SHP77 (cell line): ENCODE measurements around the gene C3AR1.
"Not testable (repeated sequence)": the region's sequence is repeated elsewhere in the genome, so short reads cannot be mapped to it uniquely, and the experiment has no call there.

Source experiments
- DNase-seq, 2 experiments: peaks; one replicate each; lab custom pipeline; 2025; lab: John Stamatoyannopoulos, UW

Gene C3AR1

GRCh38 chr12:8065991-8066594, at the start of gene C3AR1:
Gene C3AR1 (minus strand): TSS chr12:8066359. CDS start chr12:8060185, 6,174 bp downstream.
- no peak for DNase-seq

- not testable (repeated sequence) for DNase-seq
These were observed 47.0 kb upstream of the C3AR1 start for GRCh38 chr12:8113117-8113516.

GRCh38 chr12:8108808-8109398, 42.7 kb upstream of the C3AR1 start:
- DNase-seq, result peak; percentile 1 to 32

- DNase-seq, result no peak
These were observed 33.1 kb upstream of the C3AR1 start for GRCh38 chr12:8099235-8099634.

- no peak for DNase-seq
These were observed 30.2 kb upstream of the C3AR1 start for GRCh38 chr12:8096281-8096915.

- no peak for DNase-seq
These were observed 27.1 kb upstream of the C3AR1 start for GRCh38 chr12:8093291-8093690.

- DNase-seq, result no peak
These were observed 23.6 kb upstream of the C3AR1 start for GRCh38 chr12:8089716-8090115.

- not testable (repeated sequence) for DNase-seq
These were observed 23.1 kb upstream of the C3AR1 start for GRCh38 chr12:8089277-8089676.

GRCh38 chr12:8088574-8088973, 22.4 kb upstream of the C3AR1 start:
- DNase-seq, result no peak

- DNase-seq, result no peak
These were observed 21.5 kb upstream of the C3AR1 start for GRCh38 chr12:8087666-8088065.

GRCh38 chr12:8084351-8084750, 18.2 kb upstream of the C3AR1 start:
- not testable (repeated sequence) for DNase-seq

- no peak for DNase-seq
These were observed 16.6 kb upstream of the C3AR1 start for GRCh38 chr12:8082808-8083100.

GRCh38 chr12:8081251-8081920, 15.2 kb upstream of the C3AR1 start:
- no peak for DNase-seq

- DNase-seq, result no peak
These were observed 14.0 kb upstream of the C3AR1 start for GRCh38 chr12:8080120-8080519.

GRCh38 chr12:8078916-8079315, 12.8 kb upstream of the C3AR1 start:
- no peak for DNase-seq

GRCh38 chr12:8078398-8078797, 12.2 kb upstream of the C3AR1 start:
- DNase-seq, result no peak

- DNase-seq, result no peak
These were observed 11.0 kb upstream of the C3AR1 start for GRCh38 chr12:8077207-8077606.

GRCh38 chr12:8076366-8076765, 10.2 kb upstream of the C3AR1 start:
- no peak for DNase-seq

GRCh38 chr12:8075935-8076334, 9.8 kb upstream of the C3AR1 start:
- DNase-seq, result no peak

GRCh38 chr12:8071820-8072219, 5.7 kb upstream of the C3AR1 start:
- DNase-seq, result not testable (repeated sequence)

GRCh38 chr12:8069582-8069981, 3.4 kb upstream of the C3AR1 start:
- no peak for DNase-seq

GRCh38 chr12:8064131-8064530, 2.0 kb downstream of the C3AR1 start:
- no peak for DNase-seq

- no peak for DNase-seq
These were observed 7.7 kb downstream of the C3AR1 start for GRCh38 chr12:8058506-8058905.
